Calu3 (cell line): ENCODE results near the gene PRODH2. TPM values are rescaled to one million over a fixed set of nuclear protein-coding genes. Genes with fewer than 3 reads are reported as not detected.

Source experiments
- BruUV-seq: library from RNA; stranded (reverse); fragments of 400-500 nt; replicated peaks from 2 replicates; lab custom pipeline; 2021; lab: Mats Ljungman, UMichigan
- CTCF ChIA-PET: fragments of 300-600 bp; sonication (Branson Sonifier 250); formaldehyde crosslinking; loops from one replicate; lab custom pipeline; 2022; ENCODE audit warnings: antibody characterized with exemption; lab: Charles Lee
- DNase-seq: peaks from one replicate; pipeline ENCODE4 v3.0.0; 2022
- H3K27ac Mint-ChIP-seq: one replicate; pipeline ENCODE4 v1.8.0; 2022; ENCODE audit warnings: mixed read lengths; ENCODE audit not compliant: unreplicated experiment
- H3K27me3 Mint-ChIP-seq: one replicate; pipeline ENCODE4 v1.8.0; 2022; ENCODE audit warnings: mixed read lengths; ENCODE audit not compliant: unreplicated experiment
- H3K36me3 Mint-ChIP-seq: one replicate; pipeline ENCODE4 v1.8.0; 2022; ENCODE audit warnings: mild to moderate bottlenecking, moderate library complexity, mixed read lengths; ENCODE audit not compliant: insufficient read depth, unreplicated experiment
- H3K4me1 Mint-ChIP-seq: one replicate; pipeline ENCODE4 v1.8.0; 2022; ENCODE audit warnings: mild to moderate bottlenecking, low read depth, mixed read lengths; ENCODE audit not compliant: unreplicated experiment
- H3K4me3 Mint-ChIP-seq: one replicate; pipeline ENCODE4 v1.8.0; 2022; ENCODE audit warnings: mild to moderate bottlenecking, low read depth, moderate library complexity, mixed read lengths; ENCODE audit not compliant: unreplicated experiment
- H3K9me3 Mint-ChIP-seq: one replicate; pipeline ENCODE4 v1.8.0; 2022; ENCODE audit warnings: low read depth, mixed read lengths; ENCODE audit not compliant: unreplicated experiment
- intact Hi-C: fragments of 100-400 bp; cut with micrococcal nuclease; formaldehyde crosslinking; loops from one replicate; pipeline ENCODE4 v1.10.0; 2022; ENCODE audit not compliant: unreplicated experiment
- total RNA-seq: library from RNA; stranded (reverse); gene quantifications from 2 replicates; pipeline ENCODE4 v1.2.3, GENCODE V29; 2022
- TF ChIP-seq, protein P1 (sequence below): fragments of 200-600 bp; IDR thresholded peaks from one replicate; pipeline ENCODE4 v1.8.0; 2022; ENCODE audit warnings: antibody characterized with exemption; ENCODE audit not compliant: unreplicated experiment

PRODH2 gene
- total RNA-seq, 1 experiment from 2014 or later, result not detected

DNA sequence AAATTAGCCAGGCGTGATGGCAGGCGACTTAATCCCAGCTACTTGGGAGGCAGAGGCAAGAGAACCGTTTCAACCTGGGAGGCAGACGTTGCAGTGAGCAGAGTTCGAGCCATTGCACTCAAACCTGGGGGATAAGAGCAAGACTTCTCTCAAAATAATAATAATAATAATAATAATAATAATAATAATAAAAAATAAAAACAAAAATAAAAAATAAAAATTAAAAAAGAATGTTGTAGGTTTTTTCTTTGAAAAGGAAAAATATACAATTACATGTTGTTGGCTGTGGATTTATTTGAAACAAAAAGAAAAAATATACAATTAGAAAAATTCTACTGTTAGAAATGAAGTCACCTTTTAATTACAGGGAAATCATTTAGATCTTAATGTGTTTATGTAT lies 11.5 kb upstream of the PRODH2 start:
- no peak for DNase-seq
- peaks cover 6% of the 10 kb centered on the region for H3K36me3 Mint-ChIP-seq
- intact Hi-C loops, result loop anchor here (2.0 kb wide), 1 partner anchor 49 kb away; no protein-coding TSS in a partner anchor
- CTCF ChIA-PET, result no interaction called here
- BruUV-seq, result no TSS peak
- peaks cover 74% of the 10 kb centered on the region for H3K27me3 Mint-ChIP-seq
- H3K9me3 Mint-ChIP-seq, result no peaks in the 10 kb centered on the region
- no peak overlapping the region for H3K4me3 Mint-ChIP-seq
- no peaks in the 10 kb centered on the region for H3K4me1 Mint-ChIP-seq
- no peak overlapping the region for H3K27ac Mint-ChIP-seq
- TF ChIP-seq, protein P1, sequence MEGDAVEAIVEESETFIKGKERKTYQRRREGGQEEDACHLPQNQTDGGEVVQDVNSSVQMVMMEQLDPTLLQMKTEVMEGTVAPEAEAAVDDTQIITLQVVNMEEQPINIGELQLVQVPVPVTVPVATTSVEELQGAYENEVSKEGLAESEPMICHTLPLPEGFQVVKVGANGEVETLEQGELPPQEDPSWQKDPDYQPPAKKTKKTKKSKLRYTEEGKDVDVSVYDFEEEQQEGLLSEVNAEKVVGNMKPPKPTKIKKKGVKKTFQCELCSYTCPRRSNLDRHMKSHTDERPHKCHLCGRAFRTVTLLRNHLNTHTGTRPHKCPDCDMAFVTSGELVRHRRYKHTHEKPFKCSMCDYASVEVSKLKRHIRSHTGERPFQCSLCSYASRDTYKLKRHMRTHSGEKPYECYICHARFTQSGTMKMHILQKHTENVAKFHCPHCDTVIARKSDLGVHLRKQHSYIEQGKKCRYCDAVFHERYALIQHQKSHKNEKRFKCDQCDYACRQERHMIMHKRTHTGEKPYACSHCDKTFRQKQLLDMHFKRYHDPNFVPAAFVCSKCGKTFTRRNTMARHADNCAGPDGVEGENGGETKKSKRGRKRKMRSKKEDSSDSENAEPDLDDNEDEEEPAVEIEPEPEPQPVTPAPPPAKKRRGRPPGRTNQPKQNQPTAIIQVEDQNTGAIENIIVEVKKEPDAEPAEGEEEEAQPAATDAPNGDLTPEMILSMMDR, result no peak

DNA sequence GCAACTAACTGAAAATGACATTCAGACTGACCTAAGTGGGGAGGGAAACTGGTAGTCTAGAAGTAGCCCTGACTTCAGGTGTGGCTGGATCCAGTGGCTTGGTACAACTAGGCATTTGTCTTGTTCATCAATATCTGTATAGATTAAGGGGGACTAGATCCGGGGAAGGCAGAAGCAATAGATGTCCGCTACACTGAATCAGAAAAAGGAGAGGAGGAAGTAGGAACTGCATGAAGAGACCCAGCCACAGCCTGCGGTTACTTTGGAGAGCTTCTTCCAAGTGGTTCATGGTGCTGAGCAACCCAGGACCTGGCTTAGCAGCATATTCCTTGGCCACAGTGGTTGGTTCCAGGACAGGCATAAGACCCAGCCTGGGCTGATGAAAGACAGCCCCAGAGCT lies 9.9 kb upstream of the PRODH2 start:
- TF ChIP-seq, protein P1, result no peak

DNA sequence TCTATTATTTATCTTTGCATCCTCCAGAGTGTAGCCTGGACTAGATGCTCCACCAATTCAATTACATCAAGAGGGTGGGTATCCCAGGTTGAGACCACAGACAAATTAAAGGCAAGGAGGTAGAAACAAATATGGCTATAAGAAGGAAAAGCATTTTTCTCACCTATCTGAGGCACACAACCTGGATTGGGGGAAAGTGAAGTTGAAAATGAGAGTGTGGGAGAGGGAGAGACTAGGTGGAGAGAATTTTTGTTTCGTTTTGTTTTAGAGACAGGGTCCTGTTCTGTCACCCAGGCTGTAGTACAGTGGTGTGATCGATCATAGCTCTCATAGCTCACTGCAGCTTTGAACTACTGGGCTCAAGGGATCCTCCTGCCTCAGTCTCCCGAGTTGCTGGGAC lies 5.8 kb upstream of the PRODH2 start:
- no TSS peak for BruUV-seq
- CTCF ChIA-PET, result interaction anchor here (0.6 kb wide), 2 partner anchors 70 to 111 kb away, joined by 4 to 7 read pairs; partner anchors contain the start of gene LIN37
- DNase-seq, result no peak

More for the DNA sequence above, 9.9 kb upstream of the PRODH2 start:
- no peaks in the 10 kb centered on the region for H3K9me3 Mint-ChIP-seq
- BruUV-seq, result no TSS peak
- CTCF ChIA-PET, result no interaction called here
- no peaks in the 10 kb centered on the region for H3K4me1 Mint-ChIP-seq
- peaks cover 77% of the 10 kb centered on the region for H3K27me3 Mint-ChIP-seq
- no peak for DNase-seq
- no peak overlapping the region for H3K27ac Mint-ChIP-seq
- intact Hi-C loops, result no loop called here
- H3K36me3 Mint-ChIP-seq, result peaks cover 6% of the 10 kb centered on the region
- H3K4me3 Mint-ChIP-seq, result no peak overlapping the region

DNA sequence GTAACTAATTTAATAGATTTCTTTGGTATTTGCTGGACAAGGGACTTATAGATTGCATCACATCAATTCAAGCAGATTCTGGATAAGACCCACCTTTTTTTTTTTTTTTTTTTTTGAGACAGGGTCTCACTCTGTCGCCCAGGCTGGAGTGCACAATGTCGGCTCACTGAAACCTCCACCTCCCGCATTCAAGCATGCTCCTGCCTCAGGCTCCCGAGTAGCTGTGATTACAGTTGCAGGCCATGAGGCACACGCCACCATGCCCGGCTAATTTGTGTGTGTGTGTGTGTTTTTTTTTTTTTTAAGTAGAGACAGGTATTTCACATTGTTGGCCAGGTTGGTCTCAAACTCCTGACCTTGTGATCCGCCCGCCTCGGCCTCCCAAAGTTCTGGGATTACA lies 4.2 kb upstream of the PRODH2 start:
- CTCF ChIA-PET, result interaction anchor here (0.7 kb wide), 1 partner anchor 52 kb away, joined by 4 read pairs; the partner anchor contains the start of gene APLP1
- Mint-ChIP-seq H3K27me3 (peaks cover 35% of the 10 kb centered on the region), H3K4me1 (peaks cover 9% of the 10 kb centered on the region), H3K36me3 (peaks cover 6% of the 10 kb centered on the region), H3K4me3 (no peak overlapping the region), H3K27ac (no peak overlapping the region), H3K9me3 (no peaks in the 10 kb centered on the region)
- intact Hi-C loops, result loop anchor here (5.0 kb wide), 1 partner anchor 125 kb away; no protein-coding TSS in a partner anchor
- TF ChIP-seq, protein P1, result no peak
- no TSS peak for BruUV-seq
- DNase-seq, result no peak

More for the DNA sequence above, 5.8 kb upstream of the PRODH2 start:
- no peak overlapping the region for H3K4me3 Mint-ChIP-seq
- TF ChIP-seq, protein P1, result no peak
- no peaks in the 10 kb centered on the region for H3K9me3 Mint-ChIP-seq
- peaks cover 6% of the 10 kb centered on the region for H3K36me3 Mint-ChIP-seq
- no peaks in the 10 kb centered on the region for H3K4me1 Mint-ChIP-seq
- H3K27ac Mint-ChIP-seq, result no peak overlapping the region
- intact Hi-C loops, result loop anchor here (5.0 kb wide), 1 partner anchor 126 kb away; no protein-coding TSS in a partner anchor
- peaks cover 46% of the 10 kb centered on the region for H3K27me3 Mint-ChIP-seq
